Activated CD4-positive, CD25-positive, alpha-beta regulatory T cell treated with anti-CD3 and anti-CD28 coated beads, Interleukin-2, amount 50 U/mL, for 16 hours (primary cell): ENCODE results near the gene SLX4.

Experiments used
- DNase-seq: peaks from one replicate; pipeline ENCODE4 v3.0.0-alpha.2; 2020; ENCODE audit warnings: low read depth, low spot score

Gene SLX4

GRCh38 chr16:3553138-3553923, 58.1 kb downstream of the SLX4 start:
- no peak for DNase-seq

GRCh38 chr16:3550851-3551847, 60.3 kb downstream of the SLX4 start:
- DNase-seq, result no peak

- DNase-seq, result no peak
These were observed 61.5 kb downstream of the SLX4 start for GRCh38 chr16:3549906-3550305.

GRCh38 chr16:3548859-3549258, 62.5 kb downstream of the SLX4 start:
- no peak for DNase-seq

- DNase-seq, result no peak
These were observed 63.0 kb downstream of the SLX4 start for GRCh38 chr16:3548445-3548844.

- no peak for DNase-seq
These were observed 64.3 kb downstream of the SLX4 start for GRCh38 chr16:3546986-3547682.

GRCh38 chr16:3542601-3543373, 68.6 kb downstream of the SLX4 start:
- DNase-seq, result no peak

- no peak for DNase-seq
These were observed 69.8 kb downstream of the SLX4 start for GRCh38 chr16:3541527-3542155.

GRCh38 chr16:3538222-3538621, 73.2 kb downstream of the SLX4 start:
- no peak for DNase-seq

GRCh38 chr16:3536851-3537250, 74.6 kb downstream of the SLX4 start:
- DNase-seq, result no peak

- no peak for DNase-seq
These were observed 75.1 kb downstream of the SLX4 start for GRCh38 chr16:3536271-3536731.

- DNase-seq, result no peak
These were observed 77.3 kb downstream of the SLX4 start for GRCh38 chr16:3534126-3534525.

- no peak for DNase-seq
These were observed 78.7 kb downstream of the SLX4 start for GRCh38 chr16:3532741-3533140.
